Measurements from ENCODE around the gene MAGOH.

MAGOH gene

GRCh38 chr1:53262000-53262399 is 23.7 kb upstream of the MAGOH start:
- TF ChIP-seq CTCF (conservative IDR thresholded peaks at IDR 0.05; ENCODE audit: control insufficient read depth, insufficient read depth, low read depth, low read length) = no peak
- no peak overlapping the region for H3K4me3 ChIP-seq (ENCODE audit: control insufficient read depth, low read depth, low read length)
- DNase-seq (ENCODE audit: low read depth) = no peak

GRCh38 chr1:53260631-53261247 is 22.4 kb upstream of the MAGOH start:
- no peak for TF ChIP-seq CTCF (conservative IDR thresholded peaks at IDR 0.05; ENCODE audit: control insufficient read depth, insufficient read depth, low read depth, low read length)
- H3K4me3 ChIP-seq (ENCODE audit: control insufficient read depth, low read depth, low read length) = no peak overlapping the region
- DNase-seq (ENCODE audit: low read depth) = no peak

GRCh38 chr1:53259932-53260331 is 21.6 kb upstream of the MAGOH start:
- H3K4me3 ChIP-seq (ENCODE audit: control insufficient read depth, low read depth, low read length) = no peak overlapping the region
- DNase-seq (ENCODE audit: low read depth) = no peak
- no peak for TF ChIP-seq CTCF (conservative IDR thresholded peaks at IDR 0.05; ENCODE audit: control insufficient read depth, insufficient read depth, low read depth, low read length)

GRCh38 chr1:53258216-53258615 is 19.9 kb upstream of the MAGOH start:
- TF ChIP-seq CTCF (conservative IDR thresholded peaks at IDR 0.05; ENCODE audit: control insufficient read depth, insufficient read depth, low read depth, low read length) = no peak
- H3K4me3 ChIP-seq (ENCODE audit: control insufficient read depth, low read depth, low read length) = no peak overlapping the region
- DNase-seq (ENCODE audit: low read depth) = no peak

- no peak overlapping the region for H3K4me3 ChIP-seq (ENCODE audit: control insufficient read depth, low read depth, low read length)
- no peak for TF ChIP-seq CTCF (conservative IDR thresholded peaks at IDR 0.05; ENCODE audit: control insufficient read depth, insufficient read depth, low read depth, low read length)
- DNase-seq (ENCODE audit: low read depth) = no peak
These were observed 19.2 kb upstream of the MAGOH start for GRCh38 chr1:53257454-53258081.

GRCh38 chr1:53256511-53257453 is 18.5 kb upstream of the MAGOH start:
- TF ChIP-seq CTCF (conservative IDR thresholded peaks at IDR 0.05; ENCODE audit: control insufficient read depth, insufficient read depth, low read depth, low read length) = no peak
- no peak overlapping the region for H3K4me3 ChIP-seq (ENCODE audit: control insufficient read depth, low read depth, low read length)
- DNase-seq (ENCODE audit: low read depth) = no peak

Measured in fibroblast of mammary gland (primary cell).